GM21423 (cell line): ENCODE data around the gene SLCO2A1.

Source experiments
- ATAC-seq: cut with Tn5 transposase; IDR thresholded peaks from one replicate; pipeline ENCODE4 v1.9.1; 2021; ENCODE audit warnings: mild to moderate bottlenecking, moderate library complexity; ENCODE audit not compliant: unreplicated experiment

The SLCO2A1 gene

GRCh38 chr3:134035836-134036235 is 6.1 kb upstream of the SLCO2A1 start:
- ATAC-seq: no peak

- no peak for ATAC-seq
Observed at GRCh38 chr3:134034005-134034785, 4.5 kb upstream of the SLCO2A1 start.

- no peak for ATAC-seq
Observed at GRCh38 chr3:134033315-134033996, 3.7 kb upstream of the SLCO2A1 start.

DNA sequence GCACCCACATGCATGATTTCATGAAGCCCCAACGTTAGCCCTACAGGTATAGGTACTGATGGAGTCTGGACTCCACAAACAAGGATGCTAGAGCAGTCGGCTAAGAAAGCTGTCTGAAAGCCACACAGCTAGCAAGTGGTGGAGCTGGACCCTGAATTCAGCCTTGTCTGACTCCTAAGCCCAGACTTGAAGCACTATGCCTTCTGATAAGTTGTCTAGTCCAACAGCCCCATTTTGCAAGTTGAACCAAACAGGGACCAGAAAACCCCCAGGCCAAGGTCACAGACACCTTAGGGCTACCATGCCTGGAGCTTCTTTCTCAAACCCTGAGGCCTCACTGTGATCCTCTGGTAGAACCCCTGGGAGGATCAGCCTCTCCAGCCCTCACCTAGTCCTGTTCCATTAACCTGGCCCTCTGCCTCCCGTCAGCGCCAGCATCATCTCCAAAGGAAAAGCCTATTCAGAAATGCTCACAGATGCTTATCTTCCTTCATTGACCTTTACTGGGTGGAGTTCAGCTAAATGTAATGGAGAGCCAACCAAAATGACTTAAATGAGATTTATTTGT is 1.7 kb upstream of the SLCO2A1 start:
- no peak for ATAC-seq

GRCh38 chr3:134030379-134031347 is 938 bp upstream of the SLCO2A1 start:
- no peak for ATAC-seq

DNA sequence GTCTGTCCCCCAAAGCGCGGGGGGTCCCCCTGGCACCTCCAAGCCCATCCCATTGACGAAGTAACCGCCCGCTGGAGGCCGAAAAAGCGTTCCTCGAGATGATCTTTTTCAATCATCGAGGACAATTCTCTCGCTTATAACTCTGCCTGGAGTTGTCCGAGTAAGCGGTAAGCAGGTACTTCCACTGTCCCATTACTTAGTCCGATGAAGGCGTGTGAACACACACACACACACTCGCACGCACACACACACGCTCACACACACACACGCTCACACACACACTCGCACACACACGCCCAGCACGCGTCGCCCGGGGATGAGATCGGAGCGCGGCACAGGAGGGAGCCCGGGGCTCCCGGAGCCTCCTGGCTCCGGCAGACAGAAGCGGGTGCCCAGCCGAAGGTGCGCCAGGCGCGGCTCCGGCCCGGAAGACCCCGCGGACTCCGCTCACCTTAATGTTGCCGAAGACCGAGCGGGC is 430 bp downstream of the SLCO2A1 start:
- ATAC-seq: no peak

DNA sequence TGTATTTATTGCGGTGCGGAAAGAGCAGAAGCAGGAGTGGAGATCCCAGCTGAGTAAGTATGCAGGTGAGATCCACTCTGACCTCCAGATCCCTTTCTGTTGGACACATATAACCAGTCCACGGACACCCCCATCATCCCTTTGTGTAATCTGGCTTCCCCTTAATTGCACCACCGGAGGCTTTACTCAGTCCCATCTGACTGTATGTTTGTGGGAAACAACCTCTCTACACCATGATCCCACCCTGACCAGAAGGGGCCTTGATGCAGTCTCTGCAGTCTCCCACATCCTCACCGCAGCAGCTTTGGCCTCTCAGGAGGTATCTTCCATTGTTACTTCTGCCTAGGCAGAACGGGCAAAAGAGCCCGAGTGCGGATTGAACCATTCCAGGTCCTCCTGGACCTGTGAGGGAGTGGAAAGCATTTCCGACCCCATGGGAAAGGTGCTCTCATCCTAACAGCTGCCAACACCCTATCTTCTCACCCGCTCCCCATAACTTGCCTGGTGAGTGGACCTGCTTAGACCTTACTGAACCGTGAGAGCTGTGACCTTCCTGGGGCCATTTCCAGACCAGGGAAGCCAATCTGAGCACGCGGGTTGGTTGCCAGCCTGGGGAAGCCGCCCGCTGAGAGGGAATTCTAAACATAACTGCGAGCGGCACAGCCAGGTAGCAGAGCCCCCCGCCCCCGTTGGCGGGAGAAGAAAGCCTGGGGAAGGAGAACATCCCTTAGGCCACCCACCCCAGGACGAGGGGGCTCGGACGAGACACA is 1.1 kb downstream of the SLCO2A1 start:
- ATAC-seq: no peak

DNA sequence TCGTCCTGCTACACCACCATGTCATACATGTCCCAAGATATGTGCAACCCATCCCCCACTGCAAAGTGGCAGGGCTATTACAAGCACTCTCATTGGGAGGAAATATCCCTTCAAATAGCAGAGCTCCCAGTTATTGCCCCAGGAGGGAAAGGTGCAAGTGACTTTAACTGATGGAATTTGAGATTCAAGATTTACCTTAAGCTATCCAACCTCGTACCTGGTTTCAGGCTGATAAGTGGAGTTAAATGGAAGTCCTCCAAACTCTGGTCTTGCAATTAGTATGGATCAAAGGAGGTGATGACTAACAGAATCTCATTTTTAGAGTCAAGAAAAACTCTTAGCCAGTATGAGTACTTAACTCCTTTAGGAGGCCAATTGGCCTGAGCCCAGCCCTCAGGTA is 2.1 kb downstream of the SLCO2A1 start:
- no peak for ATAC-seq

DNA sequence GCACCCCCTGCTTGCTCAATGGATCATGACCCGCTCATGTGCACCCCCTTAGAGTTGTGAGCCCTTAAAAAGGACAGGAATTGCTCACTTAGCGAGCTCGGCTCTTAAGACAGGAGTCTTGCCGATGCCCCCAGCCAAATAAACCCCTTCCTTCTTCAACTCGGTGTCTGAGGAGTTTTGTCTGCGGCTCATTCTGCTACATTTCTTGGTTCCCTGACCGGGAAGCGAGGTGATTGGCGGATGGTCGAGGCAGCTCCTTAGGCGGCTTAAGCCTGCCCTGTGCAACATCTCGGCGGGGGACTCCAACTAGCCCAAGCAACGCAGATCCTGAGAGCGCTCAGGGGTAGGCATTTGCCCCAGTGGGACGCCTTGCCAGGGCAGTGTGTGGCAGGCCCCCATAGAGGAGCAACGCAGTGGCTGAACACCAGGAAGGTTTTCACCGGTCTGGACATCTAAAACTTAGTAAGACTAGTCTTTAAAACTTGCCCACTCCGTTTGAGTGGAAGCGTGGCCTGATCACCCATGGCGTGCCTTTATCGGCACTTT is 9.5 kb downstream of the SLCO2A1 start:
- no peak for ATAC-seq

DNA sequence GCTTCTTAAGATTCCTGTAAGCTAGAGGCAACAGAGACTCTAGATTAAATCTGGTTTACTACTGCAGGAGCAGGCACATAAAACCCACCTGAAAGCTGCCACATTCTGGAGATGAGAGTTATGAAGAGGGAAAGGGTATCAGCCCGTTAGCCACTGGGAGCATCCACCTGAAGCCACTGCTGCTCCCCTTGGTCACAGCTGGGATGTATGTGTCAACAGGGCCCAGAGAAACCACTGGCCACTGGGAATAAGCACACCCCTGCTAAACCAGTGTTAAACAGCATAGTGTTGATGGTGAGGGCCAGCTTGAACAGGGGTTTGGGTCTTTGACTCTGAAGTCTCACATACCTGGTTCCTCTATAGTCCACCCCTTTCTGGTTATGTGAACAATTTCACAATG is 10.9 kb downstream of the SLCO2A1 start:
- no peak for ATAC-seq

- no peak for ATAC-seq
Observed at GRCh38 chr3:134018406-134018805, 11.3 kb downstream of the SLCO2A1 start.

DNA sequence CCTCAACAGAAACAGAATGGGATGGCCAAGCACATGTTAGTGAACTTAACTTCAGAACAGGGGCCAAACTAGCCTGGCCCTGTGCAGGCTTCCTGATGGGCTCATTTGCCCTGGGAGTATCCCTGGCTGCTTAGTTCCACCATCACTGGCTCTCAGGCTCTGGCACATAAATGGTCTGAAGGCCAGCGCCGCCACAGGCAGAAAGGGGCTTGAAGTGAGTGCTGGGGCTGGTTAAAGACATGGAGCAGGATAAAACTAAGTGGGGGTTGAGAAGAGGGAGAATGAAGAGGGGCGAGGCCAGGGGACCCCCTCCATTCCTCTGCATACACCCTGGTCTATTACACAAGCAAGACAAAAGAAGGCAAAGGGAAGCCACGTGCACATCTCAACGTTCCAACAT is 12.2 kb downstream of the SLCO2A1 start:
- ATAC-seq: no peak

DNA sequence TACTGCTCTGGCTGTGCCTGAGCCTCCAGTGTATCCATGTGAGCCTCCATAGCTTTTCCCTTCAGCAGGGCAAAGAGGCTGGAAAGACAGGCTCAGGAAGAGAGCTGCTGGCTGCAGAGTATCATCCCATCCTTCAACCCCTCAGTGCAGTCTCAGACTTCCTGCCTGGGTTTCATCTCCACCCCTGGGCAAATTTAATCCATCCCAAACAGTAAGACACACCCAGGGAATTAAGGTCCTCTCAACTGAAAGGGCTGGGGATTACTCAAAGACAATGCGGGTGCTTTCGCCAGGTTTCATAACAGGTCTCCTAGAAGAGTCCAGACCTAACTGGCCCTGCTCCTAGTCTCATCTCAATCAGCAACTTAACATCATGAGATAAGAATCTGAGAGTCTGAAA is 15.5 kb downstream of the SLCO2A1 start:
- ATAC-seq: no peak

DNA sequence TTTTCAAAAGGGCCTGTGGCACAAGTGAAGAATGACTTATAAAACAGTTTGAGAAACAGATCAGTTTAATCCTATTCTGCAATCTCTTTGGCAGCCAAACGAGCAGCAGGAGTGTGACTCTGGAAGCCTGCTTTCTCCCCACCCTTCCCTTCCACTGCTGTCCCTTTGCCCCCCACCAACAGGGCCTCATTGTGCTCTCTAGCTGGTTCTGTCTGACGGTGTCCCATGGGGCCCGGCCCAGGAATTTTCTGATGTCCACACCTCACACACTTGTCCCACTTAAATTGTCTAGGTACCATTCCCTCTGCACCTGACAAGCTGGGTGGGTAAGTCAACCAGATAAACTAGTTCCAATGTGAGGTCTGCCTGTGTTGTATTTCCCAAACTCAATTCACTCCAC is 16.4 kb downstream of the SLCO2A1 start:
- no peak for ATAC-seq

DNA sequence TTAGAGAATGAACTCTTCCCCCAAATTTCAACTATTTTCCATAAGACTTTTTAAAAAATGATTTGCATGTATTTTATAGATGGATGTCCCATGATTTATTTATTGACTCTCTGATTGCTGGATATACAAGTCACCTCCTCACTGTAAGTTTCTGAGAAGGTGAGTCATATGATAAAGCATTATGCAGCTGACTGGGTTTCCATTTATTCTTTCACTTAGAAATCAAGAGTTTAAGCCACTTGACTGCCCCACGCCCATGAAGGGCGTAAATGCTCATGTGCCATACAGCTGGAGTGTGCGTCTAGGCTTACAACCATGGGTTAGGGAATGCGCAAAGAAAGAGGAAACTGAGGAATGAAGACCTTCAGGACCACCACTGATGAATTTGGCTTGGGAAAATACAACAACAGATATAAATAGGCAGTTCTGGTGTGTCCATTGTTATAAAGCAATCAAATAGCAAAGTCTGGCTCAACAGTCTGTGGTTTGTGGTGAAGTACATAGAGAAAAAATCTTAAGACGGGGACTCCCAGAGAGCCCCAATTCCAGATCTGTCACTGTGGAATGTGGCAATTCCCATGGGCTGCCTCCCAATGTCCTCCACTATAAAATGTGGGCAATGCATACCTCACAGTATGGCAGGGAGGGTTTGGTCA is 20.3 kb downstream of the SLCO2A1 start:
- ATAC-seq: no peak

DNA sequence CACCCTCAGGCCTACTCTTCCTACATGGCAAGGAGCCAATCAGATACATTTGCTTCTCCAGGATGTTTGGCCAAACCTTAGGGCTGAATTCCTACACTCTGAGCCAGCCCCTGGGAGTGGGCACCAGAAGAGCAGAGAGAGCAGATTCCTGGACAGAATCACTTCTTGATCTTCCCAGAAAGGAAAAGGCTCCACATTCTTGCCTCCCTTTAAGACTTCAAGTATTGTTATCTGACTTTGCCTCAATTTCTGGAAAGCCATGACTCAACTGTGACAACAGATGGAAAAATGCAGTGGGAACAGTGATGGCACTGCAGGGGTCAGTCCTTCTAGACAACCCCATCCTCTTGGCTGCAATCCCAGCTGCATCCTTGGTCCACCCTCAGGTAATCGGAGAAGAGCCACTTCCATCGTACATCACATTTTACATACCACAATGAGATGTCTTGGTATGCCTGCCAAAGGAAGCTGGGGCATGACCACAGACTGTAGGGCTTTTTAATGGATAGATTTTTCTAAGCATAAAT is 21.0 kb downstream of the SLCO2A1 start:
- no peak for ATAC-seq

DNA sequence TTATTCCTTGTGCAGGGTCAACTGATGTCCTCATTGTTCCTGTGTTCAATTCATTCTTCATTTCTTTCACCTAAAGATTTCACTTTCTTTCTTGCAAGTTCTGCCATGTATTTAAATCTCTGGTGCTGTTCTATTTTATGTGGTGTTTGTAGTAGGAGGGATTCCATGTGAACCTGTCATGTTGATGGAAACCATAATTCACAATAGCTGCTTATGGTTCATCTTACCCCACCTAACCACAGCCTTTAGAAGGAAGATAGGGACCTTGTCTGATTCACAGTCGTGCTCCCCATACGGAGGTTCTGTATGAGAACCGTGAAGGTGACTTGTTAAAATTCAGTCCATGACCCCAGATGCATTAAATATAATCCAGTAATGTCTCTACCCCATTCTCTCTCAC is 21.9 kb downstream of the SLCO2A1 start:
- no peak for ATAC-seq

DNA sequence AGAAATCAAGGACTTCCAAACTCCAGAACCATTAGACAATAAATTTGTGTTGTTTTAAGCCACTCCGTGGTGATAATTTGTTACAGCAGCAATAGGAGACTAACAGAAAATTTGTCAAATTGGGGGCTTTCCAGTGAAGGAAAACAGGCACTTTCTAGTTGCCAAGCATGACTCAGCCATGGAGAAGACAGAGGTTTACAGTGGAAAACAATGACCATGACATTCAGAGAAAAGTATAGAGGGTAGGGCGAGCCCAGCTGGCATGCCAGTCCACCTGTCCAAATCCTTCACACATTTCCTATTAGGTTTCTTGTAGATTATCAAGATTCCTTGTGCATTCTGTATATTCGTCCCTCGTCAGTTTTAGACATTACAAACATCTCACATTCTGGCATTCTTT is 24.9 kb downstream of the SLCO2A1 start:
- no peak for ATAC-seq

GRCh38 chr3:134003066-134003465 is 26.7 kb downstream of the SLCO2A1 start:
- no peak for ATAC-seq
